ENCODE data around the gene APOBEC3C. TPM values are rescaled to one million over a fixed set of nuclear protein-coding genes. Genes with fewer than 3 reads are reported as not detected.
"Not testable (repeated sequence)": the region's sequence is repeated elsewhere in the genome, so short reads cannot be mapped to it uniquely, and the experiment has no call there.

The APOBEC3C gene
- total and polyA plus RNA-seq, 2 experiments from 2014 or later = 6.6 to 104 TPM

GRCh38 chr22:39039306-39040126, 25.5 kb downstream of the APOBEC3C start:
- in situ Hi-C loops (cut with MboI) = no loop called here
- peak overlapping the region; percentile 94 for H3K4me2 ChIP-seq (ENCODE audit: unreplicated experiment)
- no peaks in the 10 kb centered on the region for H4K20me1 ChIP-seq (ENCODE audit: insufficient read depth)
- peak overlapping the region; percentile 84; the same call in 1 of the 2 replicates for H3K9ac ChIP-seq
- no peaks in the 10 kb centered on the region for H3K27me3 ChIP-seq (replicated peaks; ENCODE audit: insufficient read depth)
- DNase-seq = no peak
- TF ChIP-seq EZH2phosphoT487 (IDR thresholded peaks at IDR 0.05; ENCODE audit: insufficient read depth, low read depth) (no peak), EZH2 (IDR thresholded peaks at IDR 0.05; ENCODE audit: insufficient read depth, poor library complexity, severe bottlenecking) (no peak)
- H3K36me3 ChIP-seq (ENCODE audit: low read depth) = no peaks in the 10 kb centered on the region
- no peaks in the 10 kb centered on the region for H3F3A ChIP-seq (ENCODE audit: insufficient read depth)
- H3K9me2 ChIP-seq (ENCODE audit: insufficient read depth) = no peaks in the 10 kb centered on the region
- H3K27ac ChIP-seq = no peak overlapping the region
- H3K4me1 ChIP-seq (ENCODE audit: insufficient read depth) = 0 out of 2 replicates have a peak, but pooled peaks cover 5% of the 10 kb centered on the region
- peak overlapping the region; percentile 87; the same call in 1 of the 2 replicates for H3K4me3 ChIP-seq
- H3K79me2 ChIP-seq (ENCODE audit: insufficient read depth) = no peaks in the 10 kb centered on the region
- no peaks in the 10 kb centered on the region for H3K9me3 ChIP-seq (ENCODE audit: low read depth)
- peak overlapping the region; percentile 94 for H2AFZ ChIP-seq
- 95% methylated on average over 19 of the region's 19 CpGs for WGBS, 2 experiments (ENCODE audit: low coverage in 1 of 2, low lambda C conversion rate in 2 of 2, missing lambda C conversion rate in 2 of 2)

GRCh38 chr22:39040155-39040537, 26.1 kb downstream of the APOBEC3C start:
- H3K4me3 ChIP-seq = peak overlapping the region; percentile 87
- H3K27me3 ChIP-seq (replicated peaks; ENCODE audit: insufficient read depth); DNase-seq; H4K20me1 ChIP-seq (ENCODE audit: insufficient read depth); H3F3A ChIP-seq (ENCODE audit: insufficient read depth); H3K79me2 ChIP-seq (ENCODE audit: insufficient read depth); H3K27ac ChIP-seq; H3K9me2 ChIP-seq (ENCODE audit: insufficient read depth); H3K9me3 ChIP-seq (ENCODE audit: low read depth); in situ Hi-C loops (cut with MboI); H3K36me3 ChIP-seq (ENCODE audit: low read depth); H3K4me1 ChIP-seq (ENCODE audit: insufficient read depth): not testable (repeated sequence)
- H3K4me2 ChIP-seq (ENCODE audit: unreplicated experiment) = peak overlapping the region; percentile 94
- peak overlapping the region; percentile 84 for H3K9ac ChIP-seq
- 10 to 13% methylated on average over 9 to 13 of the region's 14 CpGs for WGBS, 2 experiments (ENCODE audit: low coverage in 1 of 2, low lambda C conversion rate in 2 of 2, missing lambda C conversion rate in 2 of 2)
- peak overlapping the region; percentile 94 for H2AFZ ChIP-seq

GRCh38 chr22:39040538-39041296, 26.7 kb downstream of the APOBEC3C start, which contains the start of gene APOBEC3F:
Gene APOBEC3F (plus strand): TSS chr22:39040864. CDS start chr22:39040961, 97 bp downstream.
- H3F3A ChIP-seq (ENCODE audit: insufficient read depth); H3K27me3 ChIP-seq (replicated peaks; ENCODE audit: insufficient read depth); H3K9me3 ChIP-seq (ENCODE audit: low read depth); H3K79me2 ChIP-seq (ENCODE audit: insufficient read depth); H3K9me2 ChIP-seq (ENCODE audit: insufficient read depth); H3K36me3 ChIP-seq (ENCODE audit: low read depth); H4K20me1 ChIP-seq (ENCODE audit: insufficient read depth); in situ Hi-C loops (cut with MboI); H3K4me1 ChIP-seq (ENCODE audit: insufficient read depth): not testable (repeated sequence)
- H2AFZ ChIP-seq = peak within 1 kb of the TSS; percentile 94
- WGBS, 2 experiments (ENCODE audit: low coverage in 1 of 2, low lambda C conversion rate in 2 of 2, missing lambda C conversion rate in 2 of 2) = 1% methylated on average over 16 to 21 of the region's 21 CpGs
- peak within 1 kb of the TSS; percentile 94 for H3K4me2 ChIP-seq (ENCODE audit: unreplicated experiment)
- DNase-seq = peak; percentile 63
- H3K4me3 ChIP-seq = peak within 1 kb of the TSS; percentile 87
- H3K9ac ChIP-seq = peak within 1 kb of the TSS; percentile 84
- H3K27ac ChIP-seq = peak within 1 kb of the TSS; percentile 44; the same call in 1 of the 2 replicates

- H3K79me2 ChIP-seq (ENCODE audit: insufficient read depth) = no peaks in the 10 kb centered on the region
- in situ Hi-C loops (cut with MboI) = no loop called here
- peak overlapping the region; percentile 94 for H3K4me2 ChIP-seq (ENCODE audit: unreplicated experiment)
- no peak for TF ChIP-seq EZH2 (IDR thresholded peaks at IDR 0.05; ENCODE audit: insufficient read depth, poor library complexity, severe bottlenecking)
- no peak for TF ChIP-seq EZH2phosphoT487 (IDR thresholded peaks at IDR 0.05; ENCODE audit: insufficient read depth, low read depth)
- WGBS, 2 experiments (ENCODE audit: low coverage in 1 of 2, low lambda C conversion rate in 2 of 2, missing lambda C conversion rate in 2 of 2) = 95 to 96% methylated on average over 7 of the region's 7 CpGs
- no peak for DNase-seq
- H3K27me3 ChIP-seq (replicated peaks; ENCODE audit: insufficient read depth) = no peaks in the 10 kb centered on the region
- H3K27ac ChIP-seq = no peak overlapping the region
- H3K9ac ChIP-seq = no peak overlapping the region
- H4K20me1 ChIP-seq (ENCODE audit: insufficient read depth) = no peaks in the 10 kb centered on the region
- peak overlapping the region; percentile 87; the same call in 1 of the 2 replicates for H3K4me3 ChIP-seq
- H3F3A ChIP-seq (ENCODE audit: insufficient read depth) = no peaks in the 10 kb centered on the region
- H3K36me3 ChIP-seq (ENCODE audit: low read depth) = no peaks in the 10 kb centered on the region
- no peaks in the 10 kb centered on the region for H3K9me2 ChIP-seq (ENCODE audit: insufficient read depth)
- no peaks in the 10 kb centered on the region for H3K9me3 ChIP-seq (ENCODE audit: low read depth)
- 0 out of 2 replicates have a peak, but pooled peaks cover 5% of the 10 kb centered on the region for H3K4me1 ChIP-seq (ENCODE audit: insufficient read depth)
- no peak overlapping the region for H2AFZ ChIP-seq
Observed at GRCh38 chr22:39041908-39042307, 27.9 kb downstream of the APOBEC3C start.

GRCh38 chr22:39043063-39043462, 29.0 kb downstream of the APOBEC3C start:
- H3K4me2 ChIP-seq (ENCODE audit: unreplicated experiment); H3K9me3 ChIP-seq (ENCODE audit: low read depth); H3K4me3 ChIP-seq; H4K20me1 ChIP-seq (ENCODE audit: insufficient read depth); H3K27ac ChIP-seq; H3K79me2 ChIP-seq (ENCODE audit: insufficient read depth); H3K9ac ChIP-seq; H3K27me3 ChIP-seq (replicated peaks; ENCODE audit: insufficient read depth); H3K9me2 ChIP-seq (ENCODE audit: insufficient read depth); DNase-seq; in situ Hi-C loops (cut with MboI); H2AFZ ChIP-seq; H3K4me1 ChIP-seq (ENCODE audit: insufficient read depth); H3K36me3 ChIP-seq (ENCODE audit: low read depth); H3F3A ChIP-seq (ENCODE audit: insufficient read depth): not testable (repeated sequence)
- 94 to 97% methylated on average over 18 of the region's 18 CpGs for WGBS, 2 experiments (ENCODE audit: low coverage in 1 of 2, low lambda C conversion rate in 2 of 2, missing lambda C conversion rate in 2 of 2)

GRCh38 chr22:39045136-39045535, 31.1 kb downstream of the APOBEC3C start:
- H3K79me2 ChIP-seq (ENCODE audit: insufficient read depth); in situ Hi-C loops (cut with MboI): not testable (repeated sequence)

More at GRCh38 chr22:39045136-39045535, 31.1 kb downstream of the APOBEC3C start:
- WGBS, 2 experiments (ENCODE audit: low coverage in 1 of 2, low lambda C conversion rate in 2 of 2, missing lambda C conversion rate in 2 of 2) = 94 to 96% methylated on average over 11 to 14 of the region's 14 CpGs
- H3K9me2 ChIP-seq (ENCODE audit: insufficient read depth); H3K27ac ChIP-seq; H4K20me1 ChIP-seq (ENCODE audit: insufficient read depth); H3K9me3 ChIP-seq (ENCODE audit: low read depth); DNase-seq; H3K4me1 ChIP-seq (ENCODE audit: insufficient read depth); H3K9ac ChIP-seq; H3K4me3 ChIP-seq; H3K36me3 ChIP-seq (ENCODE audit: low read depth); H2AFZ ChIP-seq; H3K27me3 ChIP-seq (replicated peaks; ENCODE audit: insufficient read depth); H3F3A ChIP-seq (ENCODE audit: insufficient read depth); H3K4me2 ChIP-seq (ENCODE audit: unreplicated experiment): not testable (repeated sequence)
